K562 (cell line): ENCODE measurements around the gene LAMTOR1. TPM values are rescaled to one million over a fixed set of nuclear protein-coding genes. Genes with fewer than 3 reads are reported as not detected.

ENCODE experiments used
- CBFB ChIP-seq: sonication (generic); formaldehyde crosslinking; IDR thresholded peaks from 2 replicates; pipeline ENCODE4 v1.4.0; 2020; ENCODE audit warnings: mild to moderate bottlenecking, missing genetic modification reagents
- CSDE1 ChIP-seq, 2 experiments: fragments of 450-650 bp; IDR thresholded peaks; 2 replicates each; pipeline ENCODE4 v1.6.1; 2016; ENCODE audit warnings: mild to moderate bottlenecking in 1 of 2
- FOSL1 ChIP-seq: fragments of 200-800 bp; sonication (Bioruptor generic); conservative IDR thresholded peaks from 2 replicates; pipeline ENCODE4 v1.6.1; 2016; ENCODE audit warnings: missing genetic modification characterization, missing compliant biosample characterization
- NFRKB ChIP-seq: fragments of 450-650 bp; IDR thresholded peaks from 2 replicates; pipeline ENCODE4 v1.6.1; 2016; ENCODE audit warnings: low read depth
- NR4A1 ChIP-seq, 2 experiments: fragments of 250-450 bp in 1 of 2; fragments of 450-650 bp in 1 of 2; sonication (Bioruptor Pico) in 1 of 2; IDR thresholded peaks; 2 replicates each; pipeline versions ENCODE4 v1.4.0 to v1.6.1; 2016 to 2020; ENCODE audit warnings: mild to moderate bottlenecking in 2 of 2, missing compliant biosample characterization in 1 of 2, missing genetic modification characterization in 1 of 2, moderate library complexity in 1 of 2
- PHF8 ChIP-seq: fragments of 200-600 bp; sonication (generic); IDR thresholded peaks from 2 replicates; pipeline ENCODE4 v1.6.1; 2012; ENCODE audit warnings: mixed run types, mild to moderate bottlenecking, inconsistent platforms, low read length, moderate library complexity, borderline replicate concordance
- POU5F1 ChIP-seq: fragments of 150-350 bp; IDR thresholded peaks from 2 replicates; pipeline ENCODE4 v1.6.1; 2014; ENCODE audit warnings: borderline replicate concordance, low read length, low read depth, mild to moderate bottlenecking; ENCODE audit not compliant: partially characterized antibody
- PTBP1 ChIP-seq: fragments of 200-400 bp; formaldehyde crosslinking; IDR thresholded peaks from 2 replicates; pipeline ENCODE4 v1.6.1; 2017; ENCODE audit warnings: low read depth, low read length
- RCOR1 ChIP-seq, 2 experiments: IDR thresholded peaks; 2 replicates each; pipeline ENCODE4 v1.6.1; 2012; ENCODE audit warnings: low read depth in 2 of 2, low read length in 2 of 2, borderline replicate concordance in 1 of 2, improper control_type of control experiment in 1 of 2
- ZBTB34 ChIP-seq: fragments of 250-450 bp; sonication (Bioruptor Pico); IDR thresholded peaks from 2 replicates; pipeline ENCODE4 v1.8.0; 2021; ENCODE audit warnings: mild to moderate bottlenecking, moderate library complexity
- polyA plus RNA-seq, 8 experiments: library from polyadenylated mRNA; depleted of rRNA in 4 of 8; stranded (reverse) in 5 of 8; unstranded in 3 of 8; fragments of >200 nt; fragmentation: Nextera tagmentation in 2 of 8; fragmentation: Illumina TruSeq in 1 of 8; extraction: Ambion mirVana in 2 of 8; extraction: Trizol in 1 of 8; gene quantifications; 2 replicates each; pipeline versions ENCODE4 v1.2.1 to v1.2.3, GENCODE V29; 2011 to 2014; ENCODE audit warnings: inconsistent platforms in 1 of 8, missing spikeins in 1 of 8
- total RNA-seq, 7 experiments: library from RNA; depleted of rRNA in 6 of 7; stranded (reverse); fragments of >200 nt in 6 of 7; fragmentation: Illumina TruSeq in 2 of 7; extraction: Trizol in 2 of 7; gene quantifications; 2 replicates each; pipeline versions ENCODE4 v1.2.1 to v1.2.3, GENCODE V29; 2011 to 2021; ENCODE audit warnings: low replicate concordance in 1 of 7
- TF ChIP-seq, protein P1 (sequence below), 2 experiments: fragments of 450-650 bp; conservative IDR thresholded peaks; 2 replicates each; pipeline ENCODE4 v1.6.1; 2017; ENCODE audit warnings: mild to moderate bottlenecking in 2 of 2, moderate library complexity in 2 of 2

LAMTOR1 gene
- total and polyA plus RNA-seq, 9 of the 15 experiments (the other 6 are each of a cell fraction or from before 2014, with no cell fraction given), result 62.6 to 104 (median 85.3) TPM

- TF ChIP-seq, protein P1, sequence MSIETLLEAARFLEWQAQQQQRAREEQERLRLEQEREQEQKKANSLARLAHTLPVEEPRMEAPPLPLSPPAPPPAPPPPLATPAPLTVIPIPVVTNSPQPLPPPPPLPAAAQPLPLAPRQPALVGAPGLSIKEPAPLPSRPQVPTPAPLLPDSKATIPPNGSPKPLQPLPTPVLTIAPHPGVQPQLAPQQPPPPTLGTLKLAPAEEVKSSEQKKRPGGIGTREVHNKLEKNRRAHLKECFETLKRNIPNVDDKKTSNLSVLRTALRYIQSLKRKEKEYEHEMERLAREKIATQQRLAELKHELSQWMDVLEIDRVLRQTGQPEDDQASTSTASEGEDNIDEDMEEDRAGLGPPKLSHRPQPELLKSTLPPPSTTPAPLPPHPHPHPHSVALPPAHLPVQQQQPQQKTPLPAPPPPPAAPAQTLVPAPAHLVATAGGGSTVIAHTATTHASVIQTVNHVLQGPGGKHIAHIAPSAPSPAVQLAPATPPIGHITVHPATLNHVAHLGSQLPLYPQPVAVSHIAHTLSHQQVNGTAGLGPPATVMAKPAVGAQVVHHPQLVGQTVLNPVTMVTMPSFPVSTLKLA (conservative IDR thresholded peaks at IDR 0.05), result 0 out of 4 replicates have a peak, but pooled peaks of 1 of the 2 experiments have one; percentile 18
- TF ChIP-seq ZBTB34 (CRISPR knock-in tag) (no peak), CBFB (CRISPR knock-in tag) (peak; percentile 59; the same call in 1 of the 2 replicates), PHF8 (peak; percentile 68; the same call in 1 of the 2 replicates), NR4A1 (CRISPR knock-in tag; IDR thresholded peaks at IDR 0.05) (no peak), NR4A1 (tag; IDR thresholded peaks at IDR 0.05) (no peak), CSDE1 (IDR thresholded peaks at IDR 0.05) (no peak), RCOR1 (IDR thresholded peaks at IDR 0.05; ENCODE audit: borderline replicate concordance in 1 of 2, low read depth in 2 of 2, low read length in 2 of 2) (peak; percentile 30 to 92; a peak in 3 of 4 replicates), POU5F1 (no peak), NFRKB (peak; percentile 15; the same call in 1 of the 2 replicates), PTBP1 (peak; percentile 81; the same call in 1 of the 2 replicates), FOSL1 (tag) (peak; percentile 61; the same call in 1 of the 2 replicates)
Measured at GRCh38 chr11:72111300-72112142, 8.4 kb upstream of the LAMTOR1 start (continued).
